Activated CD8-positive, alpha-beta memory T cell treated with anti-CD3 and anti-CD28 coated beads, Interleukin-2, amount 50 U/mL, for 24 hours (primary cell): Measurements from ENCODE around the gene TRPT1.

ENCODE experiments used
- DNase-seq: peaks from one replicate; pipeline ENCODE4 v3.0.0-alpha.2; 2020; ENCODE audit errors: extremely low read depth

TRPT1 gene

GRCh38 chr11:64178203-64178602 is 47.8 kb downstream of the TRPT1 start:
- no peak for DNase-seq

GRCh38 chr11:64176751-64177150 is 49.2 kb downstream of the TRPT1 start:
- no peak for DNase-seq
